Fibroblast of villous mesenchyme (primary cell): ENCODE data around the gene CA9. TPM values are rescaled to one million over a fixed set of nuclear protein-coding genes. Genes with fewer than 3 reads are reported as not detected.
A peak's percentile ranks its signal among the peaks of the same experiment; 100 is the strongest.

Source experiments
- DNase-seq: peaks from one replicate; pipeline ENCODE4 v3.0.0-alpha.2; 2010; ENCODE audit warnings: low read depth
- H3K4me3 ChIP-seq: 2 replicates; pipeline ENCODE4 v1.5.1; 2011; ENCODE audit warnings: low read depth, mild to moderate bottlenecking, low read length
- CTCF ChIP-seq: IDR thresholded peaks from 2 replicates; pipeline ENCODE4 v1.5.1; 2012; ENCODE audit warnings: low read depth, mild to moderate bottlenecking, low read length; ENCODE audit not compliant: insufficient read depth
- total RNA-seq: library from RNA; depleted of rRNA; stranded (reverse); fragments of >200 nt; gene quantifications from 2 replicates; pipeline ENCODE4 v1.2.3, GENCODE V29; 2012

The CA9 gene
- total RNA-seq, 1 donor, result not detected

- DNase-seq, result peak; percentile 46
- TF ChIP-seq CTCF, result no peak
- no peak overlapping the region for H3K4me3 ChIP-seq
These were observed 6.8 kb downstream of the CA9 start for GRCh38 chr9:35680331-35681105.

GRCh38 chr9:35681341-35682002, 7.7 kb downstream of the CA9 start:
- TF ChIP-seq CTCF, result no peak
- no peak overlapping the region for H3K4me3 ChIP-seq
- no peak for DNase-seq

- DNase-seq, result no peak
- TF ChIP-seq CTCF, result no peak
- H3K4me3 ChIP-seq, result no peak overlapping the region
These were observed 8.3 kb downstream of the CA9 start for GRCh38 chr9:35682051-35682450.

- DNase-seq, result no peak
- no peak overlapping the region for H3K4me3 ChIP-seq
- TF ChIP-seq CTCF, result no peak
These were observed 9.0 kb downstream of the CA9 start for GRCh38 chr9:35682520-35683315.

GRCh38 chr9:35683323-35683722, 9.6 kb downstream of the CA9 start:
- TF ChIP-seq CTCF, result no peak
- H3K4me3 ChIP-seq, result no peak overlapping the region
- DNase-seq, result no peak

GRCh38 chr9:35684921-35685320, 11.2 kb downstream of the CA9 start:
- TF ChIP-seq CTCF, result no peak
- H3K4me3 ChIP-seq, result no peak overlapping the region
- no peak for DNase-seq
